SK-N-SH treated with all-trans-retinoic acid at 6 μM for 48 hours (cell line): ENCODE measurements around the gene CRIP1.

Experiments
- ARNTL ChIP-seq: fragments of 450-650 bp; formaldehyde crosslinking; IDR thresholded peaks from 2 replicates; pipeline ENCODE4 v1.5.0; 2020; ENCODE audit warnings: low read depth, mild to moderate bottlenecking, moderate library complexity, borderline replicate concordance
- BACH2 ChIP-seq: fragments of 250-450 bp; sonication (Bioruptor Pico); IDR thresholded peaks from 2 replicates; pipeline ENCODE4 v1.9.0; 2021; ENCODE audit warnings: mild to moderate bottlenecking, borderline replicate concordance
- ESRRG ChIP-seq: fragments of 250-450 bp; sonication (Bioruptor Pico); IDR thresholded peaks from 2 replicates; pipeline ENCODE4 v1.6.1; 2021; ENCODE audit warnings: mild to moderate bottlenecking
- GLIS3 ChIP-seq: fragments of 250-450 bp; sonication (Bioruptor Pico); IDR thresholded peaks from 2 replicates; pipeline ENCODE4 v1.5.0; 2020; ENCODE audit warnings: mild to moderate bottlenecking, moderate library complexity
- ISL1 ChIP-seq: fragments of 250-450 bp; sonication (Bioruptor Pico); IDR thresholded peaks from 2 replicates; pipeline ENCODE4 v2.1.2; 2022; ENCODE audit warnings: mild to moderate bottlenecking, moderate library complexity
- PPARA ChIP-seq: fragments of 250-450 bp; sonication (Bioruptor Pico); IDR thresholded peaks from 2 replicates; pipeline ENCODE4 v1.5.0; 2020; ENCODE audit warnings: mild to moderate bottlenecking, borderline replicate concordance
- ZFP3 ChIP-seq: fragments of 250-450 bp; sonication (Bioruptor Pico); IDR thresholded peaks from 2 replicates; pipeline ENCODE4 v1.5.0; 2020; ENCODE audit warnings: mild to moderate bottlenecking, moderate library complexity
- ZFP30 ChIP-seq: fragments of 450-650 bp; formaldehyde crosslinking; IDR thresholded peaks from 2 replicates; pipeline ENCODE4 v1.5.0; 2022; ENCODE audit warnings: mild to moderate bottlenecking, moderate library complexity
- TF ChIP-seq, protein P1 (sequence below): fragments of 250-450 bp; sonication (Bioruptor Pico); IDR thresholded peaks from 2 replicates; pipeline ENCODE4 v1.5.1; 2021; ENCODE audit warnings: mild to moderate bottlenecking, moderate library complexity
- TF ChIP-seq, protein P2 (sequence below): fragments of 250-450 bp; sonication (Bioruptor Pico); IDR thresholded peaks from 2 replicates; pipeline ENCODE4 v1.8.0; 2020; ENCODE audit warnings: mild to moderate bottlenecking, moderate library complexity, borderline replicate concordance
- TF ChIP-seq, protein P3 (sequence below): fragments of 250-450 bp; sonication (Bioruptor Pico); IDR thresholded peaks from 2 replicates; pipeline ENCODE4 v1.5.0; 2020; ENCODE audit warnings: mild to moderate bottlenecking, moderate library complexity

- TF ChIP-seq, protein P1, sequence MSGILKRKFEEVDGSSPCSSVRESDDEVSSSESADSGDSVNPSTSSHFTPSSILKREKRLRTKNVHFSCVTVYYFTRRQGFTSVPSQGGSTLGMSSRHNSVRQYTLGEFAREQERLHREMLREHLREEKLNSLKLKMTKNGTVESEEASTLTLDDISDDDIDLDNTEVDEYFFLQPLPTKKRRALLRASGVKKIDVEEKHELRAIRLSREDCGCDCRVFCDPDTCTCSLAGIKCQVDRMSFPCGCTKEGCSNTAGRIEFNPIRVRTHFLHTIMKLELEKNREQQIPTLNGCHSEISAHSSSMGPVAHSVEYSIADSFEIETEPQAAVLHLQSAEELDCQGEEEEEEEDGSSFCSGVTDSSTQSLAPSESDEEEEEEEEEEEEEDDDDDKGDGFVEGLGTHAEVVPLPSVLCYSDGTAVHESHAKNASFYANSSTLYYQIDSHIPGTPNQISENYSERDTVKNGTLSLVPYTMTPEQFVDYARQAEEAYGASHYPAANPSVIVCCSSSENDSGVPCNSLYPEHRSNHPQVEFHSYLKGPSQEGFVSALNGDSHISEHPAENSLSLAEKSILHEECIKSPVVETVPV = no peak
- TF ChIP-seq, protein P2, sequence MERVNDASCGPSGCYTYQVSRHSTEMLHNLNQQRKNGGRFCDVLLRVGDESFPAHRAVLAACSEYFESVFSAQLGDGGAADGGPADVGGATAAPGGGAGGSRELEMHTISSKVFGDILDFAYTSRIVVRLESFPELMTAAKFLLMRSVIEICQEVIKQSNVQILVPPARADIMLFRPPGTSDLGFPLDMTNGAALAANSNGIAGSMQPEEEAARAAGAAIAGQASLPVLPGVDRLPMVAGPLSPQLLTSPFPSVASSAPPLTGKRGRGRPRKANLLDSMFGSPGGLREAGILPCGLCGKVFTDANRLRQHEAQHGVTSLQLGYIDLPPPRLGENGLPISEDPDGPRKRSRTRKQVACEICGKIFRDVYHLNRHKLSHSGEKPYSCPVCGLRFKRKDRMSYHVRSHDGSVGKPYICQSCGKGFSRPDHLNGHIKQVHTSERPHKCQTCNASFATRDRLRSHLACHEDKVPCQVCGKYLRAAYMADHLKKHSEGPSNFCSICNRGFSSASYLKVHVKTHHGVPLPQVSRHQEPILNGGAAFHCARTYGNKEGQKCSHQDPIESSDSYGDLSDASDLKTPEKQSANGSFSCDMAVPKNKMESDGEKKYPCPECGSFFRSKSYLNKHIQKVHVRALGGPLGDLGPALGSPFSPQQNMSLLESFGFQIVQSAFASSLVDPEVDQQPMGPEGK = no peak
- no peak for TF ChIP-seq ISL1 (CRISPR knock-in tag)
- no peak for TF ChIP-seq PPARA (CRISPR knock-in tag)
- no peak for TF ChIP-seq BACH2 (CRISPR knock-in tag)
- TF ChIP-seq ARNTL (CRISPR knock-in tag) = no peak
- no peak for TF ChIP-seq GLIS3 (CRISPR knock-in tag)
- TF ChIP-seq ZFP30 = no peak
- no peak for TF ChIP-seq ZFP3 (CRISPR knock-in tag)
- TF ChIP-seq ESRRG (CRISPR knock-in tag) = no peak
- TF ChIP-seq, protein P3, sequence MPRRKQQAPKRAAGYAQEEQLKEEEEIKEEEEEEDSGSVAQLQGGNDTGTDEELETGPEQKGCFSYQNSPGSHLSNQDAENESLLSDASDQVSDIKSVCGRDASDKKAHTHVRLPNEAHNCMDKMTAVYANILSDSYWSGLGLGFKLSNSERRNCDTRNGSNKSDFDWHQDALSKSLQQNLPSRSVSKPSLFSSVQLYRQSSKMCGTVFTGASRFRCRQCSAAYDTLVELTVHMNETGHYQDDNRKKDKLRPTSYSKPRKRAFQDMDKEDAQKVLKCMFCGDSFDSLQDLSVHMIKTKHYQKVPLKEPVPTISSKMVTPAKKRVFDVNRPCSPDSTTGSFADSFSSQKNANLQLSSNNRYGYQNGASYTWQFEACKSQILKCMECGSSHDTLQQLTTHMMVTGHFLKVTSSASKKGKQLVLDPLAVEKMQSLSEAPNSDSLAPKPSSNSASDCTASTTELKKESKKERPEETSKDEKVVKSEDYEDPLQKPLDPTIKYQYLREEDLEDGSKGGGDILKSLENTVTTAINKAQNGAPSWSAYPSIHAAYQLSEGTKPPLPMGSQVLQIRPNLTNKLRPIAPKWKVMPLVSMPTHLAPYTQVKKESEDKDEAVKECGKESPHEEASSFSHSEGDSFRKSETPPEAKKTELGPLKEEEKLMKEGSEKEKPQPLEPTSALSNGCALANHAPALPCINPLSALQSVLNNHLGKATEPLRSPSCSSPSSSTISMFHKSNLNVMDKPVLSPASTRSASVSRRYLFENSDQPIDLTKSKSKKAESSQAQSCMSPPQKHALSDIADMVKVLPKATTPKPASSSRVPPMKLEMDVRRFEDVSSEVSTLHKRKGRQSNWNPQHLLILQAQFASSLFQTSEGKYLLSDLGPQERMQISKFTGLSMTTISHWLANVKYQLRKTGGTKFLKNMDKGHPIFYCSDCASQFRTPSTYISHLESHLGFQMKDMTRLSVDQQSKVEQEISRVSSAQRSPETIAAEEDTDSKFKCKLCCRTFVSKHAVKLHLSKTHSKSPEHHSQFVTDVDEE (CRISPR knock-in tag) = no peak
Observed at GRCh38 chr14:105452963-105453362, 33.7 kb upstream of the CRIP1 start.
